ENCODE measurements around the gene NAA80.
"Not testable (repeated sequence)": the region's sequence is repeated elsewhere in the genome, so short reads cannot be mapped to it uniquely, and the experiment has no call there.

The NAA80 gene

GRCh38 chr3:50268703-50269451 lies 30.3 kb downstream of the NAA80 start, which contains the start of gene SEMA3B:
TSS of gene SEMA3B (plus strand) at chr3:50269147. CDS start at chr3:50269241, 94 bp downstream.
- no peak for DNase-seq

- no peak for DNase-seq
Observed at GRCh38 chr3:50268276-50268675, 30.9 kb downstream of the NAA80 start.

- no peak for DNase-seq
Observed at GRCh38 chr3:50267280-50267913, 31.8 kb downstream of the NAA80 start.

GRCh38 chr3:50266836-50267235 lies 32.4 kb downstream of the NAA80 start:
- no peak for DNase-seq

GRCh38 chr3:50266017-50266416 lies 33.2 kb downstream of the NAA80 start:
- DNase-seq = no peak

- DNase-seq = no peak
Observed at GRCh38 chr3:50265571-50265970, 33.6 kb downstream of the NAA80 start.

GRCh38 chr3:50264964-50265485 lies 34.2 kb downstream of the NAA80 start:
- no peak for DNase-seq

- DNase-seq = no peak
Observed at GRCh38 chr3:50264383-50264963, 34.7 kb downstream of the NAA80 start.

- no peak for DNase-seq
Observed at GRCh38 chr3:50263478-50264382, 35.5 kb downstream of the NAA80 start.

GRCh38 chr3:50262778-50263177 lies 36.4 kb downstream of the NAA80 start:
- no peak for DNase-seq

- DNase-seq = not testable (repeated sequence)
Observed at GRCh38 chr3:50262200-50262599, 37.0 kb downstream of the NAA80 start.

- no peak for DNase-seq
Observed at GRCh38 chr3:50261505-50261904, 37.7 kb downstream of the NAA80 start.

- no peak for DNase-seq
Observed at GRCh38 chr3:50260942-50261441, 38.2 kb downstream of the NAA80 start.

GRCh38 chr3:50260027-50260941 lies 38.9 kb downstream of the NAA80 start:
- peak; percentile 85 to 88 for DNase-seq

- no peak for DNase-seq
Observed at GRCh38 chr3:50259432-50260026, 39.7 kb downstream of the NAA80 start.

GRCh38 chr3:50258979-50259378 lies 40.2 kb downstream of the NAA80 start:
- no peak for DNase-seq

- DNase-seq = no peak
Observed at GRCh38 chr3:50258029-50258680, 41.0 kb downstream of the NAA80 start.

- peak in 1 of 2 donors; percentile 50 for DNase-seq
Observed at GRCh38 chr3:50256978-50257890, 42.0 kb downstream of the NAA80 start.

GRCh38 chr3:50255251-50255615 lies 44.0 kb downstream of the NAA80 start:
- DNase-seq = no peak
